GM23338 (cell line): ENCODE results near the gene GAR1. TPM values are rescaled to one million over a fixed set of nuclear protein-coding genes. Genes with fewer than 3 reads are reported as not detected.

Source experiments
- ATAC-seq: fragments of 200-7000 bp; cut with Tn5 transposase; 3 replicates; pipeline ENCODE4 v1.9.1; 2020
- DNase-seq: peaks from one replicate; pipeline ENCODE4 v3.0.0-alpha.2; 2015; ENCODE audit warnings: low spot score
- H2AFZ ChIP-seq: fragments of 200-600 bp; sonication (generic); 2 replicates; pipeline ENCODE4 v1.8.0; 2016; ENCODE audit warnings: antibody characterized with exemption, mild to moderate bottlenecking, moderate library complexity
- H3F3A ChIP-seq: fragments of 200-600 bp; sonication (generic); replicated peaks from 2 replicates; pipeline ENCODE4 v1.8.0; 2017; ENCODE audit warnings: antibody characterized with exemption, mixed run types, low read depth
- H3K27ac ChIP-seq: fragments of 200-600 bp; sonication (generic); 2 replicates; pipeline ENCODE4 v1.6.1; 2016; ENCODE audit warnings: low read depth
- H3K27me3 ChIP-seq: fragments of 200-600 bp; sonication (generic); 2 replicates; pipeline ENCODE4 v1.8.0; 2016; ENCODE audit warnings: mild to moderate bottlenecking, mixed run types, moderate library complexity; ENCODE audit not compliant: insufficient read depth
- H3K36me3 ChIP-seq: fragments of 200-600 bp; sonication (generic); 2 replicates; pipeline ENCODE4 v1.8.0; 2016; ENCODE audit warnings: mild to moderate bottlenecking; ENCODE audit not compliant: insufficient read depth
- H3K4me1 ChIP-seq: fragments of 200-600 bp; sonication (generic); 2 replicates; pipeline ENCODE4 v1.8.0; 2016; ENCODE audit warnings: mild to moderate bottlenecking, moderate library complexity; ENCODE audit not compliant: insufficient read depth
- H3K4me2 ChIP-seq: fragments of 200-600 bp; sonication (generic); 2 replicates; pipeline ENCODE4 v1.7.1; 2017; ENCODE audit warnings: mixed run types
- H3K4me3 ChIP-seq: fragments of 200-600 bp; sonication (generic); 2 replicates; pipeline ENCODE4 v1.6.1; 2016; ENCODE audit warnings: mixed run types
- H3K79me2 ChIP-seq: fragments of 200-600 bp; sonication (generic); replicated peaks from 2 replicates; pipeline ENCODE4 v1.8.0; 2017; ENCODE audit warnings: mild to moderate bottlenecking; ENCODE audit not compliant: insufficient read depth
- H3K9me2 ChIP-seq: fragments of 200-600 bp; sonication (generic); 2 replicates; pipeline ENCODE4 v1.8.0; 2017; ENCODE audit not compliant: insufficient read depth
- H4K20me1 ChIP-seq: fragments of 200-600 bp; sonication (generic); replicated peaks from 2 replicates; pipeline ENCODE4 v1.8.0; 2017; ENCODE audit warnings: mild to moderate bottlenecking; ENCODE audit not compliant: insufficient read depth
- H3K27ac Mint-ChIP-seq: 2 replicates; pipeline ENCODE4 v1.8.0; 2020; ENCODE audit warnings: inconsistent platforms, mild to moderate bottlenecking, moderate library complexity, mixed read lengths
- H3K27me3 Mint-ChIP-seq: 3 replicates; pipeline ENCODE4 v1.8.0; 2022; ENCODE audit warnings: low read depth, mild to moderate bottlenecking, moderate library complexity, mixed read lengths, inconsistent platforms; ENCODE audit not compliant: insufficient read depth, poor library complexity
- H3K36me3 Mint-ChIP-seq: 3 replicates; pipeline ENCODE4 v1.8.0; 2021; ENCODE audit warnings: low read depth, mild to moderate bottlenecking, inconsistent platforms, moderate library complexity, mixed read lengths
- H3K4me1 Mint-ChIP-seq: 3 replicates; pipeline ENCODE4 v1.8.0; 2020; ENCODE audit warnings: mild to moderate bottlenecking, inconsistent platforms, mixed read lengths
- H3K4me3 Mint-ChIP-seq: 3 replicates; pipeline ENCODE4 v1.8.0; 2021; ENCODE audit warnings: moderate library complexity, mild to moderate bottlenecking, inconsistent platforms, mixed read lengths
- H3K9me3 Mint-ChIP-seq: 3 replicates; pipeline ENCODE4 v1.8.0; 2020; ENCODE audit warnings: moderate library complexity, mild to moderate bottlenecking, inconsistent platforms, mixed read lengths
- CREB1 ChIP-seq: fragments of 250-450 bp; sonication (Bioruptor Pico); IDR thresholded peaks from 2 replicates; pipeline ENCODE4 v1.5.0; 2020; ENCODE audit warnings: low read depth, mild to moderate bottlenecking, moderate library complexity
- EZH2 ChIP-seq: fragments of 200-600 bp; sonication (generic); IDR thresholded peaks from one replicate; pipeline ENCODE4 v1.8.0; 2017; ENCODE audit warnings: antibody characterized with exemption, mild to moderate bottlenecking, low read depth; ENCODE audit not compliant: unreplicated experiment
- EZH2phosphoT487 ChIP-seq: fragments of 200-600 bp; sonication (generic); IDR thresholded peaks from one replicate; pipeline ENCODE4 v1.8.1; 2018; ENCODE audit warnings: antibody characterized with exemption; ENCODE audit not compliant: unreplicated experiment
- JUNB ChIP-seq: IDR thresholded peaks from one replicate; pipeline ENCODE4 v1.6.1; 2016; ENCODE audit warnings: antibody characterized with exemption; ENCODE audit not compliant: unreplicated experiment
- POLR2AphosphoS5 ChIP-seq: IDR thresholded peaks from 2 replicates; pipeline ENCODE4 v1.6.1; 2016; ENCODE audit warnings: antibody characterized with exemption, low read depth
- STAT1 ChIP-seq: IDR thresholded peaks from one replicate; pipeline ENCODE4 v1.6.1; 2016; ENCODE audit warnings: antibody characterized with exemption; ENCODE audit not compliant: unreplicated experiment
- ZNF114 ChIP-seq: fragments of 250-450 bp; sonication (Bioruptor Pico); IDR thresholded peaks from 2 replicates; pipeline ENCODE4 v1.5.0; 2020; ENCODE audit warnings: mild to moderate bottlenecking, moderate library complexity
- ZNF331 ChIP-seq: fragments of 250-450 bp; sonication (Bioruptor Pico); IDR thresholded peaks from 2 replicates; pipeline ENCODE4 v1.5.0; 2020; ENCODE audit warnings: low read depth, mild to moderate bottlenecking, moderate library complexity
- ZNF462 ChIP-seq: fragments of 250-450 bp; sonication (Bioruptor Pico); IDR thresholded peaks from 2 replicates; pipeline ENCODE4 v1.5.0; 2020; ENCODE audit warnings: mild to moderate bottlenecking, moderate library complexity
- long read RNA-seq: library from polyadenylated mRNA; unstranded; transcript quantifications from one replicate; pipeline ENCODE4 v2.0.0, GENCODE V29; 2020; ENCODE audit not compliant: unreplicated experiment
- polyA plus RNA-seq: library from polyadenylated mRNA; unstranded; fragments of >200 nt; fragmentation: Nextera tagmentation; extraction: Ambion mirVana; gene quantifications from 2 replicates; pipeline ENCODE4 v1.2.1, GENCODE V29; 2016
- total RNA-seq: library from RNA; depleted of rRNA; stranded (reverse); fragments of >200 nt; shearing (Covaris generic); gene quantifications from 2 replicates; pipeline ENCODE4 v1.2.3, GENCODE V29; 2014; rRNA removed
- TF ChIP-seq, protein P1 (sequence below), 2 experiments: fragments of 200-600 bp in 1 of 2; sonication (generic) in 1 of 2; conservative IDR thresholded peaks; 2 replicates each; pipeline versions ENCODE4 v1.5.1 to v1.6.1; 2016 to 2017; ENCODE audit warnings: antibody characterized with exemption in 2 of 2, low read depth in 2 of 2, mild to moderate bottlenecking in 2 of 2, moderate library complexity in 1 of 2
- TF ChIP-seq, protein P2 (sequence below): IDR thresholded peaks from one replicate; pipeline ENCODE4 v1.6.1; 2018; ENCODE audit warnings: antibody characterized with exemption; ENCODE audit not compliant: unreplicated experiment
- TF ChIP-seq, protein P3 (sequence below): IDR thresholded peaks from 2 replicates; pipeline ENCODE4 v1.6.1; 2016; ENCODE audit warnings: antibody characterized with exemption

The GAR1 gene
- total RNA-seq (13.8 and 19.5 TPM in 2 replicates), polyA plus RNA-seq (98.7 and 106 TPM in 2 replicates)
- long read RNA-seq, partial matches to known transcripts = 5 of 9 reads
- long read RNA-seq, other reads (novel, unspliced or antisense) = 1 of 9 reads

- Histone ChIP-seq H3K36me3 (peaks cover 17% of the 10 kb centered on the region; the same call in 1 of the 2 replicates), H3K4me1 (peaks cover 17% of the 10 kb centered on the region), H3K9me2 (no peaks in the 10 kb centered on the region), H2AFZ (peak within 1 kb of the TSS; percentile 70), H3K4me2 (peak within 1 kb of the TSS; percentile 98), H4K20me1 (peaks cover 7% of the 10 kb centered on the region; the same call in 1 of the 2 replicates), H3K4me3 (peak within 1 kb of the TSS; percentile 62), H3K27me3 (no peaks in the 10 kb centered on the region), H3K79me2 (peaks cover 50% of the 10 kb centered on the region), H3F3A (0 out of 2 replicates have a peak, but pooled peaks cover 6% of the 10 kb centered on the region), H3K27ac (peak within 1 kb of the TSS; percentile 69)
- Mint-ChIP-seq H3K27ac (peak within 1 kb of the TSS; percentile 99), H3K36me3 (peaks cover 45% of the 10 kb centered on the region), H3K4me1 (peaks cover 25% of the 10 kb centered on the region), H3K4me3 (peak within 1 kb of the TSS; percentile 100), H3K9me3 (no peaks in the 10 kb centered on the region; the same call in 2 of the 3 replicates), H3K27me3 (peaks cover 23% of the 10 kb centered on the region)
- DNase-seq (peak; percentile 98), ATAC-seq (peak; percentile 95)
- TF ChIP-seq, protein P1, sequence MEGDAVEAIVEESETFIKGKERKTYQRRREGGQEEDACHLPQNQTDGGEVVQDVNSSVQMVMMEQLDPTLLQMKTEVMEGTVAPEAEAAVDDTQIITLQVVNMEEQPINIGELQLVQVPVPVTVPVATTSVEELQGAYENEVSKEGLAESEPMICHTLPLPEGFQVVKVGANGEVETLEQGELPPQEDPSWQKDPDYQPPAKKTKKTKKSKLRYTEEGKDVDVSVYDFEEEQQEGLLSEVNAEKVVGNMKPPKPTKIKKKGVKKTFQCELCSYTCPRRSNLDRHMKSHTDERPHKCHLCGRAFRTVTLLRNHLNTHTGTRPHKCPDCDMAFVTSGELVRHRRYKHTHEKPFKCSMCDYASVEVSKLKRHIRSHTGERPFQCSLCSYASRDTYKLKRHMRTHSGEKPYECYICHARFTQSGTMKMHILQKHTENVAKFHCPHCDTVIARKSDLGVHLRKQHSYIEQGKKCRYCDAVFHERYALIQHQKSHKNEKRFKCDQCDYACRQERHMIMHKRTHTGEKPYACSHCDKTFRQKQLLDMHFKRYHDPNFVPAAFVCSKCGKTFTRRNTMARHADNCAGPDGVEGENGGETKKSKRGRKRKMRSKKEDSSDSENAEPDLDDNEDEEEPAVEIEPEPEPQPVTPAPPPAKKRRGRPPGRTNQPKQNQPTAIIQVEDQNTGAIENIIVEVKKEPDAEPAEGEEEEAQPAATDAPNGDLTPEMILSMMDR (conservative IDR thresholded peaks at IDR 0.05; ENCODE audit: low read depth in 2 of 2) = no peak
- no peak for TF ChIP-seq JUNB
- TF ChIP-seq EZH2phosphoT487 = no peak
- TF ChIP-seq, protein P2, sequence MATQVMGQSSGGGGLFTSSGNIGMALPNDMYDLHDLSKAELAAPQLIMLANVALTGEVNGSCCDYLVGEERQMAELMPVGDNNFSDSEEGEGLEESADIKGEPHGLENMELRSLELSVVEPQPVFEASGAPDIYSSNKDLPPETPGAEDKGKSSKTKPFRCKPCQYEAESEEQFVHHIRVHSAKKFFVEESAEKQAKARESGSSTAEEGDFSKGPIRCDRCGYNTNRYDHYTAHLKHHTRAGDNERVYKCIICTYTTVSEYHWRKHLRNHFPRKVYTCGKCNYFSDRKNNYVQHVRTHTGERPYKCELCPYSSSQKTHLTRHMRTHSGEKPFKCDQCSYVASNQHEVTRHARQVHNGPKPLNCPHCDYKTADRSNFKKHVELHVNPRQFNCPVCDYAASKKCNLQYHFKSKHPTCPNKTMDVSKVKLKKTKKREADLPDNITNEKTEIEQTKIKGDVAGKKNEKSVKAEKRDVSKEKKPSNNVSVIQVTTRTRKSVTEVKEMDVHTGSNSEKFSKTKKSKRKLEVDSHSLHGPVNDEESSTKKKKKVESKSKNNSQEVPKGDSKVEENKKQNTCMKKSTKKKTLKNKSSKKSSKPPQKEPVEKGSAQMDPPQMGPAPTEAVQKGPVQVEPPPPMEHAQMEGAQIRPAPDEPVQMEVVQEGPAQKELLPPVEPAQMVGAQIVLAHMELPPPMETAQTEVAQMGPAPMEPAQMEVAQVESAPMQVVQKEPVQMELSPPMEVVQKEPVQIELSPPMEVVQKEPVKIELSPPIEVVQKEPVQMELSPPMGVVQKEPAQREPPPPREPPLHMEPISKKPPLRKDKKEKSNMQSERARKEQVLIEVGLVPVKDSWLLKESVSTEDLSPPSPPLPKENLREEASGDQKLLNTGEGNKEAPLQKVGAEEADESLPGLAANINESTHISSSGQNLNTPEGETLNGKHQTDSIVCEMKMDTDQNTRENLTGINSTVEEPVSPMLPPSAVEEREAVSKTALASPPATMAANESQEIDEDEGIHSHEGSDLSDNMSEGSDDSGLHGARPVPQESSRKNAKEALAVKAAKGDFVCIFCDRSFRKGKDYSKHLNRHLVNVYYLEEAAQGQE = no peak
- peak; percentile 81 for TF ChIP-seq POLR2AphosphoS5
- TF ChIP-seq EZH2 = no peak
- no peak for TF ChIP-seq STAT1
- TF ChIP-seq, protein P3, sequence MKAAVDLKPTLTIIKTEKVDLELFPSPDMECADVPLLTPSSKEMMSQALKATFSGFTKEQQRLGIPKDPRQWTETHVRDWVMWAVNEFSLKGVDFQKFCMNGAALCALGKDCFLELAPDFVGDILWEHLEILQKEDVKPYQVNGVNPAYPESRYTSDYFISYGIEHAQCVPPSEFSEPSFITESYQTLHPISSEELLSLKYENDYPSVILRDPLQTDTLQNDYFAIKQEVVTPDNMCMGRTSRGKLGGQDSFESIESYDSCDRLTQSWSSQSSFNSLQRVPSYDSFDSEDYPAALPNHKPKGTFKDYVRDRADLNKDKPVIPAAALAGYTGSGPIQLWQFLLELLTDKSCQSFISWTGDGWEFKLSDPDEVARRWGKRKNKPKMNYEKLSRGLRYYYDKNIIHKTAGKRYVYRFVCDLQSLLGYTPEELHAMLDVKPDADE = peak; percentile 71
- TF ChIP-seq ZNF462 (CRISPR knock-in tag) = no peak
- peak; percentile 95 for TF ChIP-seq CREB1
- no peak for TF ChIP-seq ZNF114 (CRISPR knock-in tag)
- TF ChIP-seq ZNF331 (CRISPR knock-in tag) = no peak
Measured at GRCh38 chr4:109815151-109816081, at the start of gene GAR1. TSS of gene GAR1 (plus strand) at chr4:109815762. CDS start at chr4:109816165, 403 bp downstream.
